Type B pancreatic cell (in vitro differentiated cells): ENCODE measurements around the gene LRIG2. TPM values are rescaled to one million over a fixed set of nuclear protein-coding genes. Genes with fewer than 3 reads are reported as not detected.
"Not testable (repeated sequence)": the region's sequence is repeated elsewhere in the genome, so short reads cannot be mapped to it uniquely, and the experiment has no call there.

Source experiments
- DNase-seq: peaks from one replicate; pipeline ENCODE4 v3.0.0; 2021; ENCODE audit warnings: mixed read lengths; ENCODE audit not compliant: unreplicated experiment; ENCODE audit errors: extremely low spot score
- H3K27ac Mint-ChIP-seq: 2 replicates; pipeline ENCODE4 v1.8.0; 2021; ENCODE audit warnings: mild to moderate bottlenecking, mixed read lengths
- H3K27me3 Mint-ChIP-seq: 2 replicates; pipeline ENCODE4 v1.8.0; 2021; ENCODE audit warnings: mixed read lengths
- H3K36me3 Mint-ChIP-seq: 2 replicates; pipeline ENCODE4 v1.8.0; 2021; ENCODE audit warnings: mixed read lengths
- H3K4me1 Mint-ChIP-seq: one replicate; pipeline ENCODE4 v1.8.0; 2021; ENCODE audit warnings: mixed read lengths; ENCODE audit not compliant: unreplicated experiment
- H3K4me3 Mint-ChIP-seq: 2 replicates; pipeline ENCODE4 v1.8.0; 2021; ENCODE audit warnings: mild to moderate bottlenecking, mixed read lengths
- H3K9me3 Mint-ChIP-seq: 2 replicates; pipeline ENCODE4 v1.8.0; 2021; ENCODE audit warnings: mixed read lengths
- CTCF ChIP-seq: fragments of 200-600 bp; sonication (generic); conservative IDR thresholded peaks from 2 replicates; pipeline ENCODE4 v1.5.0; 2021; ENCODE audit warnings: antibody characterized with exemption, mild to moderate bottlenecking
- total RNA-seq: library from RNA; stranded (reverse); gene quantifications from 2 replicates; pipeline ENCODE4 v1.2.1, GENCODE V29; 2021; ENCODE audit warnings: low replicate concordance

The LRIG2 gene
- total RNA-seq, 1 donor from 2014 or later: 17.7 TPM

- no peak overlapping the region for H3K4me3 Mint-ChIP-seq
- no peak for TF ChIP-seq CTCF
- no peaks in the 10 kb centered on the region for H3K36me3 Mint-ChIP-seq
- H3K27ac Mint-ChIP-seq: peak overlapping the region; percentile 25
- DNase-seq: no peak
- no peaks in the 10 kb centered on the region for H3K9me3 Mint-ChIP-seq
- H3K4me1 Mint-ChIP-seq: peaks cover 23% of the 10 kb centered on the region
- no peaks in the 10 kb centered on the region for H3K27me3 Mint-ChIP-seq
Measured at GRCh38 chr1:113147826-113148225, 74.8 kb downstream of the LRIG2 start.

GRCh38 chr1:113150494-113150893 is 77.5 kb downstream of the LRIG2 start:
- H3K4me1 Mint-ChIP-seq: peaks cover 35% of the 10 kb centered on the region
- H3K4me3 Mint-ChIP-seq, H3K9me3 Mint-ChIP-seq, DNase-seq, H3K27me3 Mint-ChIP-seq, H3K36me3 Mint-ChIP-seq, H3K27ac Mint-ChIP-seq: not testable (repeated sequence)

- H3K4me1 Mint-ChIP-seq: peaks cover 13% of the 10 kb centered on the region
- peaks cover 5% of the 10 kb centered on the region for H3K9me3 Mint-ChIP-seq
- DNase-seq: no peak
- no peak overlapping the region for H3K4me3 Mint-ChIP-seq
- no peaks in the 10 kb centered on the region for H3K27me3 Mint-ChIP-seq
- no peak for TF ChIP-seq CTCF
- H3K27ac Mint-ChIP-seq: no peak overlapping the region
- peaks cover 4% of the 10 kb centered on the region for H3K36me3 Mint-ChIP-seq
Measured at GRCh38 chr1:113153116-113153803, 80.3 kb downstream of the LRIG2 start.

GRCh38 chr1:113156368-113156767 is 83.4 kb downstream of the LRIG2 start:
- TF ChIP-seq CTCF: no peak
- no peak for DNase-seq
- H3K36me3 Mint-ChIP-seq: peaks cover 4% of the 10 kb centered on the region
- H3K27me3 Mint-ChIP-seq: no peaks in the 10 kb centered on the region
- peaks cover 11% of the 10 kb centered on the region for H3K9me3 Mint-ChIP-seq
- peaks cover 13% of the 10 kb centered on the region for H3K4me1 Mint-ChIP-seq
- no peak overlapping the region for H3K4me3 Mint-ChIP-seq
- no peak overlapping the region for H3K27ac Mint-ChIP-seq

GRCh38 chr1:113158743-113159142 is 85.7 kb downstream of the LRIG2 start:
- not testable (repeated sequence) for H3K4me1 Mint-ChIP-seq, DNase-seq, H3K27ac Mint-ChIP-seq, H3K36me3 Mint-ChIP-seq, H3K4me3 Mint-ChIP-seq, H3K27me3 Mint-ChIP-seq
- H3K9me3 Mint-ChIP-seq: peaks cover 11% of the 10 kb centered on the region

GRCh38 chr1:113166473-113166872 is 93.5 kb downstream of the LRIG2 start:
- H3K9me3 Mint-ChIP-seq: no peaks in the 10 kb centered on the region
- H3K36me3 Mint-ChIP-seq: no peaks in the 10 kb centered on the region
- TF ChIP-seq CTCF: no peak
- peaks cover 6% of the 10 kb centered on the region for H3K4me1 Mint-ChIP-seq
- H3K4me3 Mint-ChIP-seq: no peak overlapping the region
- H3K27me3 Mint-ChIP-seq: no peaks in the 10 kb centered on the region
- DNase-seq: no peak
- H3K27ac Mint-ChIP-seq: no peak overlapping the region

- Mint-ChIP-seq H3K27me3 (no peaks in the 10 kb centered on the region), H3K36me3 (no peaks in the 10 kb centered on the region), H3K4me3 (no peak overlapping the region), H3K9me3 (no peaks in the 10 kb centered on the region), H3K27ac (no peak overlapping the region), H3K4me1 (peaks cover 6% of the 10 kb centered on the region)
- no peak for DNase-seq
- TF ChIP-seq CTCF: no peak
Measured at GRCh38 chr1:113168946-113169345, 95.9 kb downstream of the LRIG2 start.
